GM12865 (cell line): Measurements from ENCODE around the gene NCR1.
A peak's percentile ranks its signal among the peaks of the same experiment; 100 is the strongest.
"Not testable (repeated sequence)": the region's sequence is repeated elsewhere in the genome, so short reads cannot be mapped to it uniquely, and the experiment has no call there.

ENCODE experiments used
- DNase-seq: peaks from one replicate; pipeline ENCODE4 v3.0.0; 2010; ENCODE audit warnings: low read depth
- H3K4me3 ChIP-seq: 2 replicates; pipeline ENCODE4 v1.5.1; 2011; ENCODE audit warnings: mild to moderate bottlenecking, low read depth, low read length, control low read depth
- CTCF ChIP-seq: IDR thresholded peaks from 2 replicates; pipeline ENCODE4 v1.5.1; 2011; ENCODE audit warnings: low read length, control low read depth, low read depth, inconsistent platforms; ENCODE audit not compliant: insufficient read depth; ENCODE audit errors: missing control alignments

NCR1 gene

GRCh38 chr19:54916822-54917221 is 10.9 kb downstream of the NCR1 start:
- peak; percentile 87 for DNase-seq
- TF ChIP-seq CTCF, result no peak
- no peak overlapping the region for H3K4me3 ChIP-seq

GRCh38 chr19:54918499-54918898 is 12.6 kb downstream of the NCR1 start:
- TF ChIP-seq CTCF, result no peak
- DNase-seq, result no peak
- H3K4me3 ChIP-seq, result no peak overlapping the region

- peak; percentile 53 for DNase-seq
- H3K4me3 ChIP-seq, result not testable (repeated sequence)
These were observed 14.0 kb downstream of the NCR1 start for GRCh38 chr19:54919646-54920563.

GRCh38 chr19:54921082-54921481 is 15.1 kb downstream of the NCR1 start:
- TF ChIP-seq CTCF, result no peak
- no peak for DNase-seq
- no peak overlapping the region for H3K4me3 ChIP-seq

GRCh38 chr19:54923276-54923675 is 17.3 kb downstream of the NCR1 start:
- H3K4me3 ChIP-seq, result no peak overlapping the region
- TF ChIP-seq CTCF, result no peak
- no peak for DNase-seq

GRCh38 chr19:54928299-54928698 is 22.4 kb downstream of the NCR1 start:
- no peak overlapping the region for H3K4me3 ChIP-seq
- no peak for TF ChIP-seq CTCF
- no peak for DNase-seq

GRCh38 chr19:54937926-54938325 is 32.0 kb downstream of the NCR1 start:
- no peak for TF ChIP-seq CTCF
- H3K4me3 ChIP-seq, result peak overlapping the region; percentile 22
- DNase-seq, result peak; percentile 93
